Neuronal stem cell (in vitro differentiated cells): ENCODE measurements around the gene PIAS1.
"Not testable (repeated sequence)": the region's sequence is repeated elsewhere in the genome, so short reads cannot be mapped to it uniquely, and the experiment has no call there.

Experiments
- DNase-seq: peaks from one replicate; pipeline ENCODE4 v3.0.0-alpha.2; 2013; ENCODE audit warnings: low spot score
- H2AFZ ChIP-seq: one replicate; pipeline ENCODE4 v1.6.1; 2013; ENCODE audit warnings: mild to moderate bottlenecking, low read length, inconsistent platforms
- H2AK5ac ChIP-seq: 2 replicates; pipeline ENCODE4 v1.6.1; 2013; ENCODE audit warnings: low read depth, mild to moderate bottlenecking, inconsistent platforms, low read length, moderate library complexity, mixed read lengths
- H2BK120ac ChIP-seq: 2 replicates; pipeline ENCODE4 v1.6.1; 2013; ENCODE audit warnings: low read depth, mild to moderate bottlenecking, inconsistent platforms, low read length, moderate library complexity, mixed read lengths
- H2BK12ac ChIP-seq: one replicate; pipeline ENCODE4 v1.6.1; 2013; ENCODE audit warnings: low read length, inconsistent platforms
- H2BK15ac ChIP-seq: 2 replicates; pipeline ENCODE4 v1.6.1; 2013; ENCODE audit warnings: mild to moderate bottlenecking, low read length, inconsistent platforms, mixed read lengths
- H2BK5ac ChIP-seq: one replicate; pipeline ENCODE4 v1.6.1; 2013; ENCODE audit warnings: inconsistent platforms, mild to moderate bottlenecking, low read length, moderate library complexity
- H3K14ac ChIP-seq: one replicate; pipeline ENCODE4 v1.6.1; 2013; ENCODE audit warnings: low read length, inconsistent platforms
- H3K18ac ChIP-seq: 2 replicates; pipeline ENCODE4 v1.6.1; 2013; ENCODE audit warnings: low read length, inconsistent platforms
- H3K23ac ChIP-seq: 2 replicates; pipeline ENCODE4 v1.6.1; 2013; ENCODE audit warnings: low read depth, mild to moderate bottlenecking, mixed read lengths, low read length, inconsistent platforms; ENCODE audit not compliant: poor library complexity
- H3K27ac ChIP-seq: replicated peaks from 3 replicates; pipeline ENCODE4 v1.5.1; 2013; ENCODE audit warnings: low read length, inconsistent platforms
- H3K27me3 ChIP-seq, 3 experiments: 2 replicates each; pipeline ENCODE4 v1.6.1; 2013; ENCODE audit warnings: low read length in 3 of 3, mild to moderate bottlenecking in 2 of 3, inconsistent platforms in 1 of 3, low read depth in 1 of 3, mixed read lengths in 1 of 3, moderate library complexity in 1 of 3; ENCODE audit not compliant: control insufficient read depth in 3 of 3, insufficient read depth in 3 of 3
- H3K36me3 ChIP-seq, 2 donors: replicated peaks in 1 of 2; 2 replicates each; pipeline ENCODE4 v1.6.1; 2013; ENCODE audit warnings: low read length in 2 of 2; ENCODE audit not compliant: control insufficient read depth in 2 of 2, insufficient read depth in 2 of 2
- H3K4ac ChIP-seq: 2 replicates; pipeline ENCODE4 v1.6.1; 2013; ENCODE audit warnings: inconsistent platforms, mild to moderate bottlenecking, low read length, moderate library complexity
- H3K4me1 ChIP-seq, 2 donors: 1 replicate in 1 of 2; 2 replicates in 1 of 2; pipeline ENCODE4 v1.6.1; 2013; ENCODE audit warnings: low read length in 2 of 2, low read depth in 1 of 2; ENCODE audit not compliant: control insufficient read depth in 2 of 2, insufficient read depth in 1 of 2
- H3K4me2 ChIP-seq: one replicate; pipeline ENCODE4 v1.6.1; 2013; ENCODE audit warnings: mild to moderate bottlenecking, low read length, inconsistent platforms; ENCODE audit not compliant: insufficient read depth, poor library complexity, severe bottlenecking
- H3K4me3 ChIP-seq, 2 donors: 2 replicates each; pipeline ENCODE4 v1.5.1; 2013; ENCODE audit warnings: low read length in 2 of 2, mild to moderate bottlenecking in 2 of 2, inconsistent platforms in 1 of 2, moderate library complexity in 1 of 2
- H3K79me1 ChIP-seq: one replicate; pipeline ENCODE4 v1.6.1; 2013; ENCODE audit warnings: low read depth, mild to moderate bottlenecking, inconsistent platforms, low read length, moderate library complexity
- H3K9ac ChIP-seq: one replicate; pipeline ENCODE4 v1.6.1; 2013; ENCODE audit warnings: mild to moderate bottlenecking, low read depth, low read length, inconsistent platforms; ENCODE audit not compliant: poor library complexity
- H3K9me3 ChIP-seq, 2 donors: replicated peaks in 1 of 2; 2 replicates each; pipeline versions ENCODE3 to v1.6.1; 2013; ENCODE audit warnings: low read length in 2 of 2, mild to moderate bottlenecking in 2 of 2, inconsistent platforms in 1 of 2, low read depth in 1 of 2, mixed read lengths in 1 of 2, moderate library complexity in 1 of 2; ENCODE audit not compliant: control insufficient read depth in 2 of 2, insufficient read depth in 1 of 2
- H4K8ac ChIP-seq: one replicate; pipeline ENCODE4 v1.6.1; 2013; ENCODE audit warnings: low read depth, mild to moderate bottlenecking, inconsistent platforms, low read length, moderate library complexity
- H4K91ac ChIP-seq: one replicate; pipeline ENCODE4 v1.6.1; 2013; ENCODE audit warnings: low read length, low read depth, mild to moderate bottlenecking, inconsistent platforms; ENCODE audit not compliant: poor library complexity
- WGBS, 2 donors: extraction: QIAGEN DNeasy Blood & Tissue Kit; methylation state at CpG; one replicate each; pipeline ENCODE4 v1.1.7; 2013; ENCODE audit warnings: missing lambda C conversion rate in 2 of 2, mixed read lengths in 1 of 2; ENCODE audit not compliant: insufficient read length in 2 of 2, insufficient replicate concordance in 1 of 2; ENCODE audit errors: extremely low coverage in 2 of 2; 5-methylcytosine and 5-hydroxymethylcytosine counted together

PIAS1 gene

GRCh38 chr15:68057758-68058157, 3.6 kb downstream of the PIAS1 start:
- no peak overlapping the region for H2AFZ ChIP-seq
- H3K36me3 ChIP-seq: peaks cover 0 to 8% of the 10 kb centered on the region in 2 donors
- no peak for DNase-seq
- H3K79me1 ChIP-seq: no peaks in the 10 kb centered on the region
- no peak overlapping the region for H2AK5ac ChIP-seq
- no peak overlapping the region for H3K14ac ChIP-seq
- H4K91ac ChIP-seq: no peak overlapping the region
- no peak overlapping the region for H2BK5ac ChIP-seq
- no peak overlapping the region for H2BK12ac ChIP-seq
- peaks cover 5 to 34% of the 10 kb centered on the region in 2 donors for H3K4me1 ChIP-seq
- no CpG with 5 or more reads among the region's 6 CpGs for WGBS, 2 donors
- peak overlapping the region; percentile 32 for H3K4me2 ChIP-seq
- no peak overlapping the region for H2BK15ac ChIP-seq
- no peak overlapping the region for H3K4ac ChIP-seq
- H3K18ac ChIP-seq: no peak overlapping the region
- no peak overlapping the region for H3K4me3 ChIP-seq
- no peak overlapping the region for H3K9ac ChIP-seq
- H3K23ac ChIP-seq: no peak overlapping the region
- no peaks in the 10 kb centered on the region for H3K27me3 ChIP-seq
- H3K27ac ChIP-seq: no peak overlapping the region
- no peak overlapping the region for H2BK120ac ChIP-seq
- H4K8ac ChIP-seq: no peak overlapping the region
- no peaks in the 10 kb centered on the region for H3K9me3 ChIP-seq

GRCh38 chr15:68058970-68059369, 4.9 kb downstream of the PIAS1 start:
- not testable (repeated sequence) for H3K36me3 ChIP-seq, H3K27me3 ChIP-seq, H3K4me2 ChIP-seq, H3K9me3 ChIP-seq, H3K23ac ChIP-seq, H4K91ac ChIP-seq, H2BK12ac ChIP-seq, H4K8ac ChIP-seq, H2BK5ac ChIP-seq, H2BK15ac ChIP-seq, H3K14ac ChIP-seq, H3K27ac ChIP-seq, H3K79me1 ChIP-seq, H3K4me3 ChIP-seq, DNase-seq, H2BK120ac ChIP-seq, H3K18ac ChIP-seq, H3K4ac ChIP-seq, H2AFZ ChIP-seq, H3K9ac ChIP-seq, H2AK5ac ChIP-seq
- WGBS, 2 donors: no CpG with 5 or more reads among the region's 21 CpGs
- H3K4me1 ChIP-seq: peaks cover 5 to 38% of the 10 kb centered on the region in 2 donors

- H2BK5ac ChIP-seq: no peak overlapping the region
- no peak for DNase-seq
- no peak overlapping the region for H2BK12ac ChIP-seq
- no peak overlapping the region for H3K14ac ChIP-seq
- H3K4me1 ChIP-seq: peaks cover 5 to 38% of the 10 kb centered on the region in 2 donors
- no peak overlapping the region for H2BK15ac ChIP-seq
- no peaks in the 10 kb centered on the region for H3K27me3 ChIP-seq
- H3K9me3 ChIP-seq: no peaks in the 10 kb centered on the region
- no peak overlapping the region for H4K8ac ChIP-seq
- H3K79me1 ChIP-seq: no peaks in the 10 kb centered on the region
- H3K23ac ChIP-seq: no peak overlapping the region
- no peak overlapping the region for H3K18ac ChIP-seq
- no peak overlapping the region for H3K9ac ChIP-seq
- H3K27ac ChIP-seq: no peak overlapping the region
- H2BK120ac ChIP-seq: no peak overlapping the region
- no peak overlapping the region for H3K4me3 ChIP-seq
- no peak overlapping the region for H3K4ac ChIP-seq
- H2AFZ ChIP-seq: no peak overlapping the region
- no peak overlapping the region for H3K4me2 ChIP-seq
- no peak overlapping the region for H4K91ac ChIP-seq
- no peak overlapping the region for H2AK5ac ChIP-seq
- WGBS, 2 donors: no CpG with 5 or more reads among the region's 6 CpGs
- peaks cover 0 to 8% of the 10 kb centered on the region in 2 donors for H3K36me3 ChIP-seq
Observed at GRCh38 chr15:68059630-68060029, 5.5 kb downstream of the PIAS1 start.

GRCh38 chr15:68061171-68061570, 7.1 kb downstream of the PIAS1 start:
- H4K91ac ChIP-seq: no peak overlapping the region
- no peak overlapping the region for H3K14ac ChIP-seq
- H3K27ac ChIP-seq: no peak overlapping the region
- H3K9me3 ChIP-seq: no peaks in the 10 kb centered on the region
- peaks cover 5 to 38% of the 10 kb centered on the region in 2 donors for H3K4me1 ChIP-seq
- H2BK15ac ChIP-seq: no peak overlapping the region
- no peak overlapping the region for H3K23ac ChIP-seq
- no peak overlapping the region for H3K4ac ChIP-seq
- H2BK5ac ChIP-seq: no peak overlapping the region
- H3K18ac ChIP-seq: no peak overlapping the region
- H2BK12ac ChIP-seq: no peak overlapping the region
- H2AK5ac ChIP-seq: no peak overlapping the region
- WGBS, 2 donors: no CpG with 5 or more reads among the region's 2 CpGs
- no peak for DNase-seq
- H3K36me3 ChIP-seq: peaks cover 0 to 11% of the 10 kb centered on the region in 2 donors
- no peaks in the 10 kb centered on the region for H3K27me3 ChIP-seq
- no peak overlapping the region for H2BK120ac ChIP-seq
- H3K9ac ChIP-seq: no peak overlapping the region
- H3K79me1 ChIP-seq: peaks cover 2% of the 10 kb centered on the region
- no peak overlapping the region for H2AFZ ChIP-seq
- H3K4me3 ChIP-seq: no peak overlapping the region
- H4K8ac ChIP-seq: no peak overlapping the region
- no peak overlapping the region for H3K4me2 ChIP-seq
